Endothelial cell of umbilical vein (primary cell): ENCODE data around the gene SLC6A6.

Experiments
- EZH2 ChIP-seq: IDR thresholded peaks from 2 replicates; pipeline ENCODE4 v1.6.1; 2012; ENCODE audit warnings: borderline replicate concordance, low read depth, mild to moderate bottlenecking, moderate library complexity, low read length, inconsistent platforms; ENCODE audit not compliant: severe bottlenecking
- FOS ChIP-seq: IDR thresholded peaks from 2 replicates; pipeline ENCODE4 v1.6.1; 2011; ENCODE audit warnings: mild to moderate bottlenecking, low read length, moderate library complexity, borderline replicate concordance; ENCODE audit not compliant: insufficient read depth
- GATA2 ChIP-seq: IDR thresholded peaks from 2 replicates; pipeline ENCODE4 v1.7.0; 2011; ENCODE audit warnings: low read depth, mild to moderate bottlenecking, moderate library complexity, mixed read lengths, low read length; ENCODE audit not compliant: insufficient read length, insufficient read depth
- JUN ChIP-seq: IDR thresholded peaks from 2 replicates; pipeline ENCODE4 v1.6.1; 2011; ENCODE audit warnings: borderline replicate concordance, low read depth; ENCODE audit not compliant: insufficient read length, insufficient read depth
- MYC ChIP-seq: IDR thresholded peaks from one replicate; pipeline ENCODE4 v1.6.1; 2011; ENCODE audit warnings: mild to moderate bottlenecking, low read depth, low read length
- POLR2A ChIP-seq: IDR thresholded peaks from 2 replicates; pipeline ENCODE4 v1.6.1; 2012; ENCODE audit warnings: low read depth, mild to moderate bottlenecking, control low read depth, low read length
- POLR2AphosphoS5 ChIP-seq: IDR thresholded peaks from 2 replicates; pipeline ENCODE4 v1.6.1; 2012; ENCODE audit warnings: low read depth, mild to moderate bottlenecking, control low read depth, low read length, moderate library complexity; ENCODE audit not compliant: insufficient read depth
- TF ChIP-seq, protein P1 (sequence below), 2 donors: IDR thresholded peaks; 1 replicate in 1 of 2; 2 replicates in 1 of 2; pipeline ENCODE4 v1.5.1; 2011; ENCODE audit warnings: low read length in 2 of 2, mild to moderate bottlenecking in 2 of 2, moderate library complexity in 2 of 2, control low read depth in 1 of 2, inconsistent platforms in 1 of 2, low read depth in 1 of 2; ENCODE audit not compliant: insufficient read depth in 1 of 2; ENCODE audit errors: extremely low read depth in 1 of 2
- TF ChIP-seq, protein P2 (sequence below): IDR thresholded peaks from 2 replicates; pipeline ENCODE4 v1.6.1; 2011; ENCODE audit not compliant: insufficient read depth, insufficient read length

DNA sequence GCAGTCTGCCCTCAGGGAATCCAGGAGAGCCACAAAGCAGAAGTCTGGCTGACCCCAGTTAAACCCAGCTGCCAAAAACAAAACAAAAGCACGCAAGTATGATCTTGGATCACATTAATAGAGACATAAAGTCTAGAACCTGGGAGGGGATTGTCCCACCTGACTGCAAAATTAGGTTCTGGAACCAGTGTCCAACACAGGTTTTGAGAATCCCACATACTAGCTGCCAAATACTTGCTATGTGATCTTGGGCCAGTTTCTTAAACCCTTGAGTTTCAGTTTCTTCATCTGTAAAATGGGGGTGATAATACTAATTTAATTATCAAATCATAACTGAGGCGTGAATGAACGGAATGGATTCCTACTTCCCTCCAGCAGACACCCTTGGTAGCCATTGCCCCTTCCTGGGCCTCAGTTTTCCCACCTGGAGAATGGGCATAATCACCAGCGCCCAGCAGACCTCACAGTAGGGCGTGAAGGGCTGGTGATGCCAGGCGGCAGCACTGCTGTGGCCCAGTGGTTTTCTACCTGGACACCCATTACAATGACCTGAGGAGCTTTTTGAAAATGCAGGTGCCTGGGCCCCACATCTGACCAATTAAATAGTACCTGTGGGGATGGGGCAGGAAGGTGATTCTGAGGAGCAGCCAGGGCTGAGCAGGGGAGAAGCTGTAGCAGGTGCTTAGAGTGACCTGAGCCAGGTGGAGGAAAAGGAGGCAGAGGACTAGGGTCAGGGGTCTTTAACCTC, 105.5 kb downstream of the SLC6A6 start:
- TF ChIP-seq EZH2 (no peak), JUN (no peak), POLR2A (no peak), FOS (no peak), POLR2AphosphoS5 (no peak), MYC (no peak), GATA2 (no peak)
- TF ChIP-seq, protein P1, sequence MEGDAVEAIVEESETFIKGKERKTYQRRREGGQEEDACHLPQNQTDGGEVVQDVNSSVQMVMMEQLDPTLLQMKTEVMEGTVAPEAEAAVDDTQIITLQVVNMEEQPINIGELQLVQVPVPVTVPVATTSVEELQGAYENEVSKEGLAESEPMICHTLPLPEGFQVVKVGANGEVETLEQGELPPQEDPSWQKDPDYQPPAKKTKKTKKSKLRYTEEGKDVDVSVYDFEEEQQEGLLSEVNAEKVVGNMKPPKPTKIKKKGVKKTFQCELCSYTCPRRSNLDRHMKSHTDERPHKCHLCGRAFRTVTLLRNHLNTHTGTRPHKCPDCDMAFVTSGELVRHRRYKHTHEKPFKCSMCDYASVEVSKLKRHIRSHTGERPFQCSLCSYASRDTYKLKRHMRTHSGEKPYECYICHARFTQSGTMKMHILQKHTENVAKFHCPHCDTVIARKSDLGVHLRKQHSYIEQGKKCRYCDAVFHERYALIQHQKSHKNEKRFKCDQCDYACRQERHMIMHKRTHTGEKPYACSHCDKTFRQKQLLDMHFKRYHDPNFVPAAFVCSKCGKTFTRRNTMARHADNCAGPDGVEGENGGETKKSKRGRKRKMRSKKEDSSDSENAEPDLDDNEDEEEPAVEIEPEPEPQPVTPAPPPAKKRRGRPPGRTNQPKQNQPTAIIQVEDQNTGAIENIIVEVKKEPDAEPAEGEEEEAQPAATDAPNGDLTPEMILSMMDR (IDR thresholded peaks at IDR 0.05; ENCODE audit: extremely low read depth in 1 of 2, insufficient read depth in 1 of 2, low read depth in 1 of 2, low read length in 2 of 2): no peak
- TF ChIP-seq, protein P2, sequence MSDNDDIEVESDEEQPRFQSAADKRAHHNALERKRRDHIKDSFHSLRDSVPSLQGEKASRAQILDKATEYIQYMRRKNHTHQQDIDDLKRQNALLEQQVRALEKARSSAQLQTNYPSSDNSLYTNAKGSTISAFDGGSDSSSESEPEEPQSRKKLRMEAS: no peak
